Parathyroid adenoma (tissue), 2 donors: ENCODE measurements around the gene SPSB1.
A peak's percentile ranks its signal among the peaks of the same experiment; 100 is the strongest.

Experiments
- H2AFZ ChIP-seq: fragments of 300-600 bp; sonication (generic); one replicate; pipeline ENCODE4 v1.7.0; 2017; ENCODE audit warnings: antibody characterized with exemption, mild to moderate bottlenecking
- H3K27ac ChIP-seq: fragments of 300-600 bp; sonication (generic); one replicate; pipeline ENCODE4 v1.7.0; 2017
- H3K27me3 ChIP-seq: fragments of 300-600 bp; sonication (generic); one replicate; pipeline ENCODE4 v1.7.0; 2017; ENCODE audit warnings: low read length; ENCODE audit not compliant: control insufficient read depth, insufficient read depth
- H3K36me3 ChIP-seq: fragments of 300-600 bp; sonication (generic); one replicate; pipeline ENCODE4 v1.7.0; 2017; ENCODE audit warnings: low read length; ENCODE audit not compliant: control insufficient read depth, insufficient read depth
- H3K4me1 ChIP-seq: fragments of 300-600 bp; sonication (generic); one replicate; pipeline ENCODE4 v1.7.0; 2017; ENCODE audit warnings: control low read depth
- H3K4me2 ChIP-seq: fragments of 300-600 bp; sonication (generic); one replicate; pipeline ENCODE4 v1.7.0; 2017; ENCODE audit warnings: low read length
- H3K4me3 ChIP-seq: fragments of 300-600 bp; sonication (generic); one replicate; pipeline ENCODE4 v1.7.0; 2017; ENCODE audit warnings: low read depth, low read length
- H3K79me2 ChIP-seq: fragments of 300-600 bp; sonication (generic); one replicate; pipeline ENCODE4 v1.7.0; 2017; ENCODE audit warnings: control low read depth
- H3K9ac ChIP-seq: fragments of 300-600 bp; sonication (generic); one replicate; pipeline ENCODE4 v1.7.0; 2017; ENCODE audit warnings: mild to moderate bottlenecking
- H3K9me3 ChIP-seq: fragments of 300-600 bp; sonication (generic); one replicate; pipeline ENCODE4 v1.7.0; 2017; ENCODE audit warnings: low read length; ENCODE audit not compliant: control insufficient read depth
- CTCF ChIP-seq: fragments of 300-600 bp; sonication (generic); IDR thresholded peaks from one replicate; pipeline ENCODE4 v1.7.0; 2017; ENCODE audit warnings: antibody characterized with exemption, mild to moderate bottlenecking
- donor health status: primary hyperparathyroidism.

The SPSB1 gene

GRCh38 chr1:9286556-9286955 lies 6.1 kb upstream of the SPSB1 start:
- Histone ChIP-seq H3K4me2 (no peak overlapping the region), H2AFZ (no peak overlapping the region), H3K36me3 (no peaks in the 10 kb centered on the region), H3K4me3 (no peak overlapping the region), H3K79me2 (no peaks in the 10 kb centered on the region), H3K4me1 (no peaks in the 10 kb centered on the region), H3K27me3 (no peaks in the 10 kb centered on the region), H3K9me3 (no peaks in the 10 kb centered on the region), H3K9ac (no peak overlapping the region), H3K27ac (no peak overlapping the region)
- no peak for TF ChIP-seq CTCF

GRCh38 chr1:9289090-9289534 lies 3.6 kb upstream of the SPSB1 start:
- Histone ChIP-seq H3K4me2 (no peak overlapping the region), H3K4me1 (peaks cover 5% of the 10 kb centered on the region), H3K9me3 (no peaks in the 10 kb centered on the region), H3K4me3 (no peak overlapping the region), H3K27me3 (no peaks in the 10 kb centered on the region), H2AFZ (no peak overlapping the region), H3K27ac (no peak overlapping the region), H3K79me2 (no peaks in the 10 kb centered on the region), H3K9ac (no peak overlapping the region), H3K36me3 (no peaks in the 10 kb centered on the region)
- TF ChIP-seq CTCF: peak; percentile 78

- no peaks in the 10 kb centered on the region for H3K36me3 ChIP-seq
- peak overlapping the region; percentile 39 for H3K27ac ChIP-seq
- no peak overlapping the region for H3K4me2 ChIP-seq
- no peaks in the 10 kb centered on the region for H3K9me3 ChIP-seq
- H2AFZ ChIP-seq: peak overlapping the region; percentile 28
- no peak overlapping the region for H3K9ac ChIP-seq
- H3K79me2 ChIP-seq: peaks cover 3% of the 10 kb centered on the region
- TF ChIP-seq CTCF: no peak
- peaks cover 8% of the 10 kb centered on the region for H3K4me1 ChIP-seq
- H3K4me3 ChIP-seq: no peak overlapping the region
- no peaks in the 10 kb centered on the region for H3K27me3 ChIP-seq
Measured at GRCh38 chr1:9289711-9290485, 2.8 kb upstream of the SPSB1 start.

GRCh38 chr1:9291914-9292360 lies 757 bp upstream of the SPSB1 start:
- Histone ChIP-seq H3K4me1 (peaks cover 8% of the 10 kb centered on the region), H3K4me2 (peak overlapping the region; percentile 84), H3K27ac (peak overlapping the region; percentile 72), H3K79me2 (peaks cover 3% of the 10 kb centered on the region), H3K4me3 (peak overlapping the region; percentile 53), H3K36me3 (no peaks in the 10 kb centered on the region), H3K9ac (no peak overlapping the region), H2AFZ (peak overlapping the region; percentile 73), H3K9me3 (no peaks in the 10 kb centered on the region), H3K27me3 (no peaks in the 10 kb centered on the region)
- no peak for TF ChIP-seq CTCF

GRCh38 chr1:9293241-9293532 lies 493 bp downstream of the SPSB1 start:
- peaks cover 3% of the 10 kb centered on the region for H3K79me2 ChIP-seq
- peaks cover 8% of the 10 kb centered on the region for H3K4me1 ChIP-seq
- TF ChIP-seq CTCF: no peak
- H2AFZ ChIP-seq: no peak overlapping the region
- H3K27ac ChIP-seq: no peak overlapping the region
- H3K4me3 ChIP-seq: peak overlapping the region; percentile 71
- H3K27me3 ChIP-seq: no peaks in the 10 kb centered on the region
- no peak overlapping the region for H3K9ac ChIP-seq
- H3K9me3 ChIP-seq: no peaks in the 10 kb centered on the region
- H3K36me3 ChIP-seq: no peaks in the 10 kb centered on the region
- H3K4me2 ChIP-seq: peak overlapping the region; percentile 78
